H1 (cell line): ENCODE data around the gene MMAB. TPM values are rescaled to one million over a fixed set of nuclear protein-coding genes. Genes with fewer than 3 reads are reported as not detected.

Experiments
- CTCF ChIA-PET: fragments of 300-600 bp; sonication (Branson Sonifier 250); formaldehyde crosslinking; loops from one replicate; lab custom pipeline; 2021; ENCODE audit not compliant: partially characterized antibody; lab: Charles Lee
- POLR2A ChIA-PET: fragments of 300-600 bp; sonication (Branson Sonifier 250); formaldehyde crosslinking; loops from one replicate; lab custom pipeline; 2021; ENCODE audit warnings: inconsistent platforms; ENCODE audit not compliant: partially characterized antibody; lab: Charles Lee
- DNase-seq, 2 experiments: peaks; one replicate each; pipeline versions ENCODE4 v3.0.0 to v3.0.0-alpha.2; 2010 to 2022; ENCODE audit warnings: low spot score in 2 of 2, low read depth in 1 of 2, mixed read lengths in 1 of 2
- FAIRE-seq: peaks from 2 replicates; lab custom pipeline; 2011; peaks lifted over from hg19 to GRCh38; lab: Jason Lieb, UNC
- H2AFZ ChIP-seq: 2 replicates; pipeline ENCODE4 v1.8.1; 2012; ENCODE audit warnings: low read length, inconsistent platforms
- H2AK5ac ChIP-seq: 2 replicates; pipeline ENCODE4 v1.6.1; 2013; ENCODE audit warnings: low read depth, low read length
- H2BK120ac ChIP-seq: replicated peaks from 2 replicates; pipeline ENCODE3; 2013; ENCODE audit warnings: low read depth, low read length, inconsistent platforms
- H2BK12ac ChIP-seq: 2 replicates; pipeline ENCODE4 v1.6.1; 2013; ENCODE audit warnings: low read depth, low read length
- H2BK15ac ChIP-seq: 2 replicates; pipeline ENCODE4 v1.6.1; 2013; ENCODE audit warnings: low read length
- H2BK20ac ChIP-seq: 2 replicates; pipeline ENCODE4 v1.6.1; 2013; ENCODE audit warnings: low read length
- H2BK5ac ChIP-seq: 2 replicates; pipeline ENCODE4 v1.6.1; 2013; ENCODE audit warnings: low read depth, low read length
- H3K14ac ChIP-seq: 2 replicates; pipeline ENCODE4 v1.6.1; 2013; ENCODE audit warnings: inconsistent platforms; ENCODE audit not compliant: insufficient read length
- H3K18ac ChIP-seq: 2 replicates; pipeline ENCODE4 v1.6.1; 2013; ENCODE audit warnings: low read length; ENCODE audit errors: extremely low read depth
- H3K23ac ChIP-seq: 2 replicates; pipeline ENCODE4 v1.6.1; 2013; ENCODE audit warnings: inconsistent platforms; ENCODE audit not compliant: insufficient read length
- H3K23me2 ChIP-seq: 2 replicates; pipeline ENCODE4 v1.6.1; 2013; ENCODE audit warnings: low read depth, low read length
- H3K27ac ChIP-seq: 2 replicates; pipeline ENCODE4 v1.6.1; 2011; ENCODE audit warnings: low read depth, low read length, inconsistent platforms
- H3K27me3 ChIP-seq, 4 experiments: replicated peaks in 1 of 4; 1 replicate in 1 of 4; 2 replicates in 3 of 4; pipeline versions ENCODE4 v1.6.1 to v1.8.1; 2011 to 2013; ENCODE audit warnings: low read length in 3 of 4, mild to moderate bottlenecking in 3 of 4, inconsistent platforms in 2 of 4, mixed read lengths in 2 of 4, moderate library complexity in 1 of 4; ENCODE audit not compliant: control insufficient read depth in 3 of 4, insufficient read depth in 3 of 4; ENCODE audit errors: extremely low read depth in 1 of 4
- H3K36me3 ChIP-seq, 4 experiments: 2 replicates each; pipeline versions ENCODE4 v1.6.1 to v1.8.1; 2011 to 2013; ENCODE audit warnings: mild to moderate bottlenecking in 4 of 4, low read length in 3 of 4, moderate library complexity in 2 of 4, control low read depth in 1 of 4, inconsistent platforms in 1 of 4; ENCODE audit not compliant: insufficient read depth in 4 of 4, control insufficient read depth in 2 of 4
- H3K4ac ChIP-seq: replicated peaks from 2 replicates; pipeline ENCODE3; 2013; ENCODE audit warnings: low read length, low read depth, mixed read lengths, inconsistent platforms; ENCODE audit not compliant: insufficient read length
- H3K4me1 ChIP-seq, 4 experiments: replicated peaks in 1 of 4; 1 replicate in 1 of 4; 2 replicates in 3 of 4; pipeline versions ENCODE4 v1.6.1 to v1.8.1; 2011 to 2013; ENCODE audit warnings: low read length in 3 of 4, inconsistent platforms in 2 of 4, mixed read lengths in 1 of 4; ENCODE audit not compliant: insufficient read depth in 4 of 4, control insufficient read depth in 3 of 4
- H3K4me2 ChIP-seq, 2 experiments: 2 replicates each; pipeline versions ENCODE4 v1.6.1 to v1.8.1; 2011 to 2013; ENCODE audit warnings: low read depth in 2 of 2, low read length in 2 of 2, control low read depth in 1 of 2, inconsistent platforms in 1 of 2, mild to moderate bottlenecking in 1 of 2; ENCODE audit not compliant: insufficient read depth in 1 of 2
- H3K4me3 ChIP-seq, 4 experiments: fragments of 200-600, 300-600 bp in 1 of 4; sonication (generic), shearing (Covaris generic), sonication (Bioruptor Twin) in 1 of 4; 2 replicates each; pipeline versions ENCODE4 v1.5.1 to v1.8.1; 2011 to 2016; ENCODE audit warnings: low read length in 4 of 4, low read depth in 3 of 4, control low read depth in 2 of 4, inconsistent platforms in 2 of 4, mild to moderate bottlenecking in 2 of 4, mixed read lengths in 1 of 4, moderate library complexity in 1 of 4; ENCODE audit not compliant: insufficient read depth in 2 of 4; ENCODE audit errors: extremely low read depth in 1 of 4
- H3K56ac ChIP-seq: replicated peaks from 2 replicates; pipeline ENCODE3; 2013; ENCODE audit warnings: low read depth, mild to moderate bottlenecking, mixed read lengths, low read length, inconsistent platforms; ENCODE audit not compliant: insufficient read length
- H3K79me1 ChIP-seq: 2 replicates; pipeline ENCODE4 v1.6.1; 2013; ENCODE audit warnings: low read depth, low read length, control low read depth
- H3K79me2 ChIP-seq, 2 experiments: 2 replicates each; pipeline versions ENCODE4 v1.6.1 to v1.8.1; 2012 to 2013; ENCODE audit warnings: low read length in 2 of 2, mild to moderate bottlenecking in 2 of 2, inconsistent platforms in 1 of 2; ENCODE audit not compliant: insufficient read depth in 2 of 2, control insufficient read depth in 1 of 2
- H3K9ac ChIP-seq, 4 experiments: replicated peaks in 1 of 4; 1 replicate in 1 of 4; 2 replicates in 3 of 4; pipeline versions ENCODE4 v1.6.1 to v1.8.1; 2011 to 2013; ENCODE audit warnings: low read depth in 3 of 4, low read length in 3 of 4, control low read depth in 2 of 4, mild to moderate bottlenecking in 2 of 4, moderate library complexity in 2 of 4, inconsistent platforms in 1 of 4; ENCODE audit errors: extremely low read depth in 1 of 4
- H3K9me3 ChIP-seq, 2 experiments: 2 replicates each; pipeline versions ENCODE4 v1.6.1 to v1.8.1; 2012 to 2013; ENCODE audit warnings: mild to moderate bottlenecking in 2 of 2, moderate library complexity in 2 of 2, control low read depth in 1 of 2, inconsistent platforms in 1 of 2, low read depth in 1 of 2, low read length in 1 of 2, mixed read lengths in 1 of 2; ENCODE audit not compliant: insufficient read depth in 2 of 2
- H4K20me1 ChIP-seq, 2 experiments: replicated peaks in 1 of 2; 2 replicates each; pipeline versions ENCODE3 to v1.8.1; 2011 to 2013; ENCODE audit warnings: inconsistent platforms in 2 of 2, low read length in 2 of 2, mild to moderate bottlenecking in 1 of 2; ENCODE audit not compliant: insufficient read depth in 2 of 2, control insufficient read depth in 1 of 2
- H4K5ac ChIP-seq: 2 replicates; pipeline ENCODE4 v1.6.1; 2013; ENCODE audit warnings: low read length, low read depth, mixed read lengths, inconsistent platforms; ENCODE audit not compliant: insufficient read length
- H4K8ac ChIP-seq: 2 replicates; pipeline ENCODE4 v1.8.0; 2013; ENCODE audit warnings: mild to moderate bottlenecking, moderate library complexity, low read length, inconsistent platforms; ENCODE audit not compliant: insufficient read depth; ENCODE audit errors: extremely low read depth
- H4K91ac ChIP-seq: replicated peaks from 2 replicates; pipeline ENCODE3; 2013; ENCODE audit warnings: low read length, mixed read lengths, inconsistent platforms; ENCODE audit not compliant: insufficient read length
- ATF2 ChIP-seq: IDR thresholded peaks from 2 replicates; pipeline ENCODE4 v1.6.1; 2012; ENCODE audit warnings: low read length, inconsistent platforms
- CBX5 ChIP-seq: fragments of 300-800, 300-1000 bp; sonication (generic); IDR thresholded peaks from 2 replicates; pipeline ENCODE4 v1.7.1; 2016; ENCODE audit warnings: antibody characterized with exemption, low read length, low read depth
- NRF1 ChIP-seq: IDR thresholded peaks from 2 replicates; pipeline ENCODE4 v1.6.1; 2011; ENCODE audit warnings: mild to moderate bottlenecking, low read depth, low read length, improper control_type of control experiment
- POLR2AphosphoS5 ChIP-seq: IDR thresholded peaks from 2 replicates; pipeline ENCODE4 v1.6.1; 2011; ENCODE audit warnings: low read depth, low read length
- RAD21 ChIP-seq, 2 experiments: IDR thresholded peaks in 1 of 2; conservative IDR thresholded peaks in 1 of 2; 2 replicates each; pipeline ENCODE4 v1.6.1; 2011; ENCODE audit warnings: low read depth in 2 of 2, low read length in 2 of 2, improper control_type of control experiment in 1 of 2, inconsistent platforms in 1 of 2, mild to moderate bottlenecking in 1 of 2, moderate library complexity in 1 of 2
- RNF2 ChIP-seq: fragments of 200-900, 300-1000 bp; sonication (generic); IDR thresholded peaks from 2 replicates; pipeline ENCODE4 v1.7.1; 2016; ENCODE audit warnings: borderline replicate concordance, low read depth, mild to moderate bottlenecking, antibody characterized with exemption, low read length; ENCODE audit not compliant: poor library complexity, severe bottlenecking; ENCODE audit errors: missing control alignments
- SAP30 ChIP-seq: fragments of 300-600 bp; sonication (generic); IDR thresholded peaks from 2 replicates; pipeline ENCODE4 v1.7.1; 2012; ENCODE audit warnings: low read length, moderate library complexity, mild to moderate bottlenecking, inconsistent platforms; ENCODE audit not compliant: insufficient read depth, insufficient replicate concordance
- SP4 ChIP-seq: IDR thresholded peaks from 2 replicates; pipeline ENCODE4 v1.6.1; 2012; ENCODE audit warnings: low read length, inconsistent platforms
- YY1 ChIP-seq: IDR thresholded peaks from 2 replicates; pipeline ENCODE4 v1.6.1; 2011; ENCODE audit warnings: low read depth, mild to moderate bottlenecking, low read length
- WGBS, 2 experiments: shearing (Covaris generic) in 1 of 2; methylation state at CpG; one replicate each; pipeline versions ENCODE4 v1.1.6 to v1.1.7; 2013 to 2015; ENCODE audit warnings: low lambda C conversion rate in 2 of 2, mixed read lengths in 2 of 2, inconsistent platforms in 1 of 2, low coverage in 1 of 2, missing lambda C conversion rate in 1 of 2; ENCODE audit not compliant: insufficient replicate concordance in 2 of 2, insufficient coverage in 1 of 2, insufficient read length in 1 of 2; ENCODE audit errors: extremely low coverage in 1 of 2, missing lambda C conversion rate in 1 of 2; 5-methylcytosine and 5-hydroxymethylcytosine counted together
- polyA plus RNA-seq, 7 experiments: library from polyadenylated mRNA; depleted of rRNA in 3 of 7; stranded (reverse) in 5 of 7; unstranded in 2 of 7; fragments of >200 nt in 5 of 7; fragments of 200-250 nt in 2 of 7; gene quantifications; 1 replicate in 5 of 7; 2 replicates in 1 of 7; 4 replicates in 1 of 7; pipeline versions ENCODE4 v1.2.1 to v1.2.3, GENCODE V29; 2011 to 2013; ENCODE audit warnings: missing spikeins in 2 of 7, mixed read lengths in 2 of 7
- total RNA-seq: library from RNA; stranded (reverse); fragmentation: NEBNext Ultra II Directional; extraction: Animal tissue kit (Norgen Biotek cat#: 25700); gene quantifications from 2 replicates; pipeline ENCODE4 v1.2.1, GENCODE V29; 2021

MMAB gene
- total and polyA plus RNA-seq, 2 of the 8 experiments (the other 6 are each of a cell fraction or from before 2014, with no cell fraction given): 12.9 to 18.5 TPM

GRCh38 chr12:109613649-109614455 lies 40.5 kb upstream of the MMAB start:
- Histone ChIP-seq H2BK120ac (no peak overlapping the region), H3K36me3 (no peaks in the 10 kb centered on the region), H3K79me2 (no peaks in the 10 kb centered on the region), H3K4ac (no peak overlapping the region), H3K14ac (no peak overlapping the region), H4K20me1 (no peaks in the 10 kb centered on the region), H3K4me3 (no peak overlapping the region), H2BK20ac (no peak overlapping the region), H3K79me1 (no peaks in the 10 kb centered on the region), H3K56ac (no peak overlapping the region), H3K23ac (no peak overlapping the region), H2AFZ (no peak overlapping the region), H3K9ac (no peak overlapping the region), H4K8ac (no peak overlapping the region; the same call in 1 of the 2 replicates), H3K4me2 (no peak overlapping the region), H2BK15ac (no peak overlapping the region; the same call in 1 of the 2 replicates), H3K18ac (no peak overlapping the region), H4K5ac (no peak overlapping the region), H2BK12ac (no peak overlapping the region), H3K23me2 (no peaks in the 10 kb centered on the region), H4K91ac (no peak overlapping the region), H3K4me1 (peaks cover 0 to 3% (median 0%) of the 10 kb centered on the region in 4 experiments; a peak in 2 of 7 replicates), H2BK5ac (no peak overlapping the region), H3K27me3 (peaks cover 0 to 2% (median 0%) of the 10 kb centered on the region in 4 experiments; a peak in 1 of 7 replicates), H3K9me3 (no peaks in the 10 kb centered on the region), H3K27ac (no peak overlapping the region), H2AK5ac (no peak overlapping the region)
- FAIRE-seq (no peak), DNase-seq (no peak)
- CTCF ChIA-PET: interaction anchor here (0.6 to 5.7 kb wide), 11 partner anchors 9 to 417 kb away, joined by 3 to 42 read pairs (median 4); no protein-coding TSS in a partner anchor
- POLR2A ChIA-PET: no interaction called here
- WGBS, 2 experiments: 78% methylated on average over 26 of the region's 26 CpGs; no CpG with 5 or more reads in 1 of the 2 experiments
- TF ChIP-seq ATF2 (no peak), NRF1 (no peak), CBX5 (no peak), RNF2 (no peak), SP4 (no peak), SAP30 (no peak), YY1 (no peak), RAD21 (IDR thresholded peaks at IDR 0.05 in 1 of 2, conservative IDR thresholded peaks at IDR 0.05 in 1 of 2; ENCODE audit: low read depth in 2 of 2, low read length in 2 of 2) (no peak), POLR2AphosphoS5 (no peak)
